HEK293 (cell line): ENCODE results near the gene NATD1.

Experiments used
- CTCF ChIA-PET: fragments of 350-600 bp; formaldehyde crosslinking; extraction: SDS; loops from one replicate; lab custom pipeline; 2021; ENCODE audit warnings: antibody characterized with exemption; lab: Yijun Ruan, JAX
- POLR2A ChIA-PET: fragments of 300-600 bp; formaldehyde crosslinking; extraction: SDS; loops from one replicate; lab custom pipeline; 2020; ENCODE audit warnings: antibody characterized with exemption, inconsistent platforms; lab: Yijun Ruan, JAX
- H3K27ac ChIP-seq: fragments of 200-500 bp; sonication (Bioruptor generic); 2 replicates; pipeline ENCODE4 v1.5.1; 2014; ENCODE audit warnings: low read depth, low read length, control low read depth, inconsistent platforms; ENCODE audit errors: extremely low read depth
- H3K36me3 ChIP-seq, 2 experiments: fragments of 200-500 bp in 1 of 2; sonication (Bioruptor generic) in 1 of 2; 1 replicate in 1 of 2; 2 replicates in 1 of 2; pipeline ENCODE4 v1.5.1; 2014 to 2017; ENCODE audit warnings: inconsistent platforms in 2 of 2, low read length in 2 of 2; ENCODE audit not compliant: control insufficient read depth in 2 of 2, insufficient read depth in 1 of 2
- H3K4me1 ChIP-seq: fragments of 200-500 bp; sonication (Bioruptor generic); 2 replicates; pipeline ENCODE4 v1.5.1; 2014; ENCODE audit warnings: mild to moderate bottlenecking, low read length, inconsistent platforms; ENCODE audit not compliant: control insufficient read depth, insufficient read depth
- H3K4me3 ChIP-seq: 2 replicates; pipeline ENCODE4 v1.5.1; 2011; ENCODE audit warnings: low read depth, mild to moderate bottlenecking, control low read depth, low read length, moderate library complexity
- H3K9me3 ChIP-seq: fragments of 200-500 bp; sonication (Bioruptor generic); 2 replicates; pipeline ENCODE4 v1.5.1; 2014; ENCODE audit warnings: low read depth, low read length, inconsistent platforms; ENCODE audit not compliant: control insufficient read depth, insufficient read depth
- MZF1 ChIP-seq: fragments of 450-650 bp; formaldehyde crosslinking; IDR thresholded peaks from 2 replicates; pipeline ENCODE4 v1.5.1; 2017; ENCODE audit warnings: missing biosample characterization, missing genetic modification characterization, borderline replicate concordance
- SCRT2 ChIP-seq: fragments of 450-650 bp; formaldehyde crosslinking; IDR thresholded peaks from 2 replicates; pipeline ENCODE4 v1.5.1; 2016; ENCODE audit warnings: missing biosample characterization, missing genetic modification characterization
- YY1 ChIP-seq: fragments of 450-650 bp; formaldehyde crosslinking; IDR thresholded peaks from 2 replicates; pipeline ENCODE4 v1.5.1; 2018; ENCODE audit warnings: missing biosample characterization, missing genetic modification characterization
- ZNF157 ChIP-seq: fragments of 450-650 bp; formaldehyde crosslinking; IDR thresholded peaks from 2 replicates; pipeline ENCODE4 v1.5.1; 2016; ENCODE audit warnings: missing biosample characterization, missing genetic modification characterization
- ZNF169 ChIP-seq: fragments of 450-650 bp; formaldehyde crosslinking; IDR thresholded peaks from 2 replicates; pipeline ENCODE4 v1.5.1; 2016; ENCODE audit warnings: missing biosample characterization, missing genetic modification characterization
- ZNF366 ChIP-seq: fragments of 450-650 bp; formaldehyde crosslinking; conservative IDR thresholded peaks from 2 replicates; pipeline ENCODE4 v1.5.1; 2016; ENCODE audit warnings: missing biosample characterization, missing genetic modification characterization
- ZNF391 ChIP-seq: fragments of 450-650 bp; formaldehyde crosslinking; IDR thresholded peaks from 2 replicates; pipeline ENCODE4 v1.5.1; 2016; ENCODE audit warnings: low read depth, missing biosample characterization, missing genetic modification characterization, borderline replicate concordance
- ZNF510 ChIP-seq: fragments of 450-650 bp; formaldehyde crosslinking; IDR thresholded peaks from 2 replicates; pipeline ENCODE4 v1.5.1; 2018; ENCODE audit warnings: mild to moderate bottlenecking, missing genetic modification characterization, missing biosample characterization; ENCODE audit not compliant: insufficient replicate concordance
- ZNF555 ChIP-seq: fragments of 450-650 bp; formaldehyde crosslinking; conservative IDR thresholded peaks from 2 replicates; pipeline ENCODE4 v1.5.1; 2017; ENCODE audit warnings: missing biosample characterization, mild to moderate bottlenecking, missing genetic modification characterization, inconsistent platforms
- ZNF585B ChIP-seq: fragments of 450-650 bp; formaldehyde crosslinking; IDR thresholded peaks from 2 replicates; pipeline ENCODE4 v1.5.1; 2016; ENCODE audit warnings: missing biosample characterization, missing genetic modification characterization
- ZNF623 ChIP-seq: fragments of 450-650 bp; formaldehyde crosslinking; IDR thresholded peaks from 2 replicates; pipeline ENCODE4 v1.5.1; 2016; ENCODE audit warnings: missing biosample characterization, missing genetic modification characterization
- ZNF76 ChIP-seq: fragments of 450-650 bp; formaldehyde crosslinking; IDR thresholded peaks from 2 replicates; pipeline ENCODE4; 2016; ENCODE audit warnings: low read depth, missing biosample characterization, missing genetic modification characterization, borderline replicate concordance
- ZSCAN23 ChIP-seq: fragments of 450-650 bp; formaldehyde crosslinking; IDR thresholded peaks from 2 replicates; pipeline ENCODE4 v1.5.1; 2016; ENCODE audit warnings: missing biosample characterization, missing genetic modification characterization
- TF ChIP-seq, protein P1 (sequence below): fragments of 450-650 bp; formaldehyde crosslinking; IDR thresholded peaks from 2 replicates; pipeline ENCODE4 v1.5.1; 2016; ENCODE audit warnings: missing biosample characterization, missing genetic modification characterization
- TF ChIP-seq, protein P2 (sequence below): fragments of 450-650 bp; formaldehyde crosslinking; IDR thresholded peaks from 2 replicates; pipeline ENCODE4 v1.5.1; 2016; ENCODE audit warnings: missing biosample characterization, missing genetic modification characterization
- TF ChIP-seq, protein P3 (sequence below): fragments of 450-650 bp; formaldehyde crosslinking; IDR thresholded peaks from 2 replicates; pipeline ENCODE4 v1.5.0; 2017; ENCODE audit warnings: missing biosample characterization, missing genetic modification characterization, borderline replicate concordance
- TF ChIP-seq, protein P4 (sequence below): fragments of 450-650 bp; formaldehyde crosslinking; IDR thresholded peaks from 2 replicates; pipeline ENCODE4 v1.5.1; 2016; ENCODE audit warnings: missing biosample characterization, missing genetic modification characterization
- TF ChIP-seq, protein P5 (sequence below): fragments of 450-650 bp; formaldehyde crosslinking; IDR thresholded peaks from 2 replicates; pipeline ENCODE4 v1.5.1; 2016; ENCODE audit warnings: missing biosample characterization, missing genetic modification characterization

The NATD1 gene

DNA sequence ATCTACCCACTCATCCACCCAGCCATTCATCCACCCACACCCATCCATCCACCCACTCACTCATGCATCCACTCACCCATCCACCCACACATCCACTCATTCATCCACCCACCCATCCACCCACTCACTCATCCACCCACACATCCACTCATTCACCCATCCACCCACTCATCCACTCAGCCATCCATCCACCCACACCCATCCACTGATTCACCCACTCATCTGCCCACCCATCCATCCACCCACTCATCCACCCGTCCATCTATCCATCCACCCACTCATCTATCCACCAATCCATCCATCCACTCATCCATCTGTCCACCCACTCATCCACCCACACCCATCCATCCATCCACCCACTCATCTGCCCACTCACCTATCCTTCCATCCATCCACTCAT, 17.3 kb downstream of the NATD1 start (continued):
- peak; percentile 41; the same call in 1 of the 2 replicates for TF ChIP-seq ZNF157

DNA sequence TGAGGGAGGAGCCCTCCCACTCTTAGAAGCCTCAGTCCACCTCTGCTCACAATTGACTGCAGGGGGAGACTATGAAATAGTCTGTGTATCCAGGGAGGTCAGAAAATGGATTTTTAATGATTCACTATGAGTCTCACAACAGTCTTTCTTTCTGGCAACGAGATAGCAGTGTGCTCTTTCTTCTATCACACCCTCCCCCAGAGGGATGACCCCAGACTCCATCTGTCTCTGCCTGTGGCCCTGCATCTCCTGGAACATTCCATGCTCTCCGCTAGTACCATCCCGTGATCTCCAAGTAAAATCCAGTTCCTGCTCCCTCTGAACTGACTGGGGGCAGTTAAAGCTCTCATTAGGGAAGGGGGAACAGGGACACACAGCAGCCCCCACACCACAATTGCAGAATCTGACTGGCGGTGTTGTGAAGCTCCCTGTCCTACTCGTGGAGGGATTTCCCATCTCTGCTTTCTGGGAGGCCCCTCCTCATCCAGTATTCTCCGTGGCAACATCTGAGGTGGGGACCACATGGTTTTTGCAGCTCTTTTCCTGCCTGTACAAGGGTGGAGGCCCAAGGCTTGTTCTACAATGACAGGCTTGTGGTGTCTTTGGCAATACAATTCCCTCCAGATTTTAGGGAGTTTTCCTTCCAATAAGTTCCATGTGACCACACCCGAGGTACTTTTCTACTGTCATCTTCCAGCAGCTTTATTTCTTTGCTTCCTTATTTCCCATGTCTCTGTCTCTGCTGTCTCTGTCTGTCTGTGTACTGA, 19.4 kb downstream of the NATD1 start:
- TF ChIP-seq MZF1 (tag by site-specific recombination), result no peak
- TF ChIP-seq SCRT2 (tag by site-specific recombination), result no peak
- TF ChIP-seq, protein P1, sequence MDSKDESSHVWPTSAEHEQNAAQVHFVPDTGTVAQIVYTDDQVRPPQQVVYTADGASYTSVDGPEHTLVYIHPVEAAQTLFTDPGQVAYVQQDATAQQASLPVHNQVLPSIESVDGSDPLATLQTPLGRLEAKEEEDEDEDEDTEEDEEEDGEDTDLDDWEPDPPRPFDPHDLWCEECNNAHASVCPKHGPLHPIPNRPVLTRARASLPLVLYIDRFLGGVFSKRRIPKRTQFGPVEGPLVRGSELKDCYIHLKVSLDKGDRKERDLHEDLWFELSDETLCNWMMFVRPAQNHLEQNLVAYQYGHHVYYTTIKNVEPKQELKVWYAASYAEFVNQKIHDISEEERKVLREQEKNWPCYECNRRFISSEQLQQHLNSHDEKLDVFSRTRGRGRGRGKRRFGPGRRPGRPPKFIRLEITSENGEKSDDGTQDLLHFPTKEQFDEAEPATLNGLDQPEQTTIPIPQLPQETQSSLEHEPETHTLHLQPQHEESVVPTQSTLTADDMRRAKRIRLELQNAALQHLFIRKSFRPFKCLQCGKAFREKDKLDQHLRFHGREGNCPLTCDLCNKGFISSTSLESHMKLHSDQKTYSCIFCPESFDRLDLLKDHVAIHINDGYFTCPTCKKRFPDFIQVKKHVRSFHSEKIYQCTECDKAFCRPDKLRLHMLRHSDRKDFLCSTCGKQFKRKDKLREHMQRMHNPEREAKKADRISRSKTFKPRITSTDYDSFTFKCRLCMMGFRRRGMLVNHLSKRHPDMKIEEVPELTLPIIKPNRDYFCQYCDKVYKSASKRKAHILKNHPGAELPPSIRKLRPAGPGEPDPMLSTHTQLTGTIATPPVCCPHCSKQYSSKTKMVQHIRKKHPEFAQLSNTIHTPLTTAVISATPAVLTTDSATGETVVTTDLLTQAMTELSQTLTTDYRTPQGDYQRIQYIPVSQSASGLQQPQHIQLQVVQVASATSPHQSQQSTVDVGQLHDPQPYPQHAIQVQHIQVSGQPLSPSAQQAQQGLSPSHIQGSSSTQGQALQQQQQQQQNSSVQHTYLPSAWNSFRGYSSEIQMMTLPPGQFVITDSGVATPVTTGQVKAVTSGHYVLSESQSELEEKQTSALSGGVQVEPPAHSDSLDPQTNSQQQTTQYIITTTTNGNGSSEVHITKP, result 0 out of 2 replicates have a peak, but pooled peaks have one; percentile 9
- TF ChIP-seq ZSCAN23 (tag by site-specific recombination), result no peak
- TF ChIP-seq ZNF366 (tag by site-specific recombination), result no peak
- no peak for TF ChIP-seq ZNF169 (tag by site-specific recombination)
- TF ChIP-seq, protein P2, sequence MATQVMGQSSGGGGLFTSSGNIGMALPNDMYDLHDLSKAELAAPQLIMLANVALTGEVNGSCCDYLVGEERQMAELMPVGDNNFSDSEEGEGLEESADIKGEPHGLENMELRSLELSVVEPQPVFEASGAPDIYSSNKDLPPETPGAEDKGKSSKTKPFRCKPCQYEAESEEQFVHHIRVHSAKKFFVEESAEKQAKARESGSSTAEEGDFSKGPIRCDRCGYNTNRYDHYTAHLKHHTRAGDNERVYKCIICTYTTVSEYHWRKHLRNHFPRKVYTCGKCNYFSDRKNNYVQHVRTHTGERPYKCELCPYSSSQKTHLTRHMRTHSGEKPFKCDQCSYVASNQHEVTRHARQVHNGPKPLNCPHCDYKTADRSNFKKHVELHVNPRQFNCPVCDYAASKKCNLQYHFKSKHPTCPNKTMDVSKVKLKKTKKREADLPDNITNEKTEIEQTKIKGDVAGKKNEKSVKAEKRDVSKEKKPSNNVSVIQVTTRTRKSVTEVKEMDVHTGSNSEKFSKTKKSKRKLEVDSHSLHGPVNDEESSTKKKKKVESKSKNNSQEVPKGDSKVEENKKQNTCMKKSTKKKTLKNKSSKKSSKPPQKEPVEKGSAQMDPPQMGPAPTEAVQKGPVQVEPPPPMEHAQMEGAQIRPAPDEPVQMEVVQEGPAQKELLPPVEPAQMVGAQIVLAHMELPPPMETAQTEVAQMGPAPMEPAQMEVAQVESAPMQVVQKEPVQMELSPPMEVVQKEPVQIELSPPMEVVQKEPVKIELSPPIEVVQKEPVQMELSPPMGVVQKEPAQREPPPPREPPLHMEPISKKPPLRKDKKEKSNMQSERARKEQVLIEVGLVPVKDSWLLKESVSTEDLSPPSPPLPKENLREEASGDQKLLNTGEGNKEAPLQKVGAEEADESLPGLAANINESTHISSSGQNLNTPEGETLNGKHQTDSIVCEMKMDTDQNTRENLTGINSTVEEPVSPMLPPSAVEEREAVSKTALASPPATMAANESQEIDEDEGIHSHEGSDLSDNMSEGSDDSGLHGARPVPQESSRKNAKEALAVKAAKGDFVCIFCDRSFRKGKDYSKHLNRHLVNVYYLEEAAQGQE (tag by site-specific recombination), result no peak
- Histone ChIP-seq H3K4me1 (no peaks in the 10 kb centered on the region), H3K9me3 (no peaks in the 10 kb centered on the region), H3K27ac (no peak overlapping the region), H3K4me3 (no peak overlapping the region), H3K36me3 (no peaks in the 10 kb centered on the region)
- ChIA-PET CTCF (interaction anchor here (0.6 to 0.7 kb wide), 2 partner anchors 16 to 317 kb away, joined by 3 read pairs; no protein-coding TSS in a partner anchor), POLR2A (interaction anchor here (0.6 kb wide), 1 partner anchor 125 kb away, joined by 8 read pairs; no protein-coding TSS in a partner anchor)

DNA sequence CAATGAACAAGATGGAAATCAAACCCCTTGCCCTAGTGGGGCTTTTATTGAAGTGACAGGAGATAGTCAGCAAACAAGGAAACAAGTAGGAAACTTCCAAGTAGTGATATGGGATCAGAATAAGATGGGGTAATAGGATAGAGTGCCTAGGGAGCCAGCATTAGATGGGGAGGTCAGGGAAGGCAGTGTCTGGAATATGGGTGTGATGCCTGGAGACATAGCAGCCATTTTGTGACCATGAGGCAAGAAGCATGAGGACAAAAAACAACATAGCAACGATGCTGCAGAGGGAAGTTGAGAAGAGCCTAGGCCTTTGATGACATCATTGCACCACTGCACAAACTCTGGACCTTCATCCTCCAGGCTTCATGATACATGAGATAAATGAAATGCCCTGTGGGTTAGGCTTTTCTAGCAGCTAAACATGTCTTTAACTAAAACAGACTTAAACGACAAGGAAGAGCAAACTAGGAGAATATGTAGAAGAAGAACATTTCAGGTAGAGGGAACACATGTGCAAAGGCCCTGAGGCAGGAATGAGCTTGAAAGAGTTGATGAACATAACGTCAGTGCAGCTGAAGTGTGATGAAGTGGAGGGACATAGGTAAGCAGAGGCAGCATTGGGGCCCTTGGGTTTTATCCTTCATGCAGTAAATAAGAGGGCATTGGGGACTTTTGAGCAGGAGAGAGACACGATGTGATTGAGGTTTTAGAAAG, 21.0 kb downstream of the NATD1 start:
- ChIA-PET CTCF (interaction anchor here (1.2 kb wide), 1 partner anchor 49 kb away, joined by 3 read pairs; no protein-coding TSS in a partner anchor), POLR2A (no interaction called here)
- no peaks in the 10 kb centered on the region for H3K4me1 ChIP-seq
- no peaks in the 10 kb centered on the region for H3K36me3 ChIP-seq
- no peak overlapping the region for H3K27ac ChIP-seq
- H3K4me3 ChIP-seq, result no peak overlapping the region
- no peaks in the 10 kb centered on the region for H3K9me3 ChIP-seq
- TF ChIP-seq, protein P3, sequence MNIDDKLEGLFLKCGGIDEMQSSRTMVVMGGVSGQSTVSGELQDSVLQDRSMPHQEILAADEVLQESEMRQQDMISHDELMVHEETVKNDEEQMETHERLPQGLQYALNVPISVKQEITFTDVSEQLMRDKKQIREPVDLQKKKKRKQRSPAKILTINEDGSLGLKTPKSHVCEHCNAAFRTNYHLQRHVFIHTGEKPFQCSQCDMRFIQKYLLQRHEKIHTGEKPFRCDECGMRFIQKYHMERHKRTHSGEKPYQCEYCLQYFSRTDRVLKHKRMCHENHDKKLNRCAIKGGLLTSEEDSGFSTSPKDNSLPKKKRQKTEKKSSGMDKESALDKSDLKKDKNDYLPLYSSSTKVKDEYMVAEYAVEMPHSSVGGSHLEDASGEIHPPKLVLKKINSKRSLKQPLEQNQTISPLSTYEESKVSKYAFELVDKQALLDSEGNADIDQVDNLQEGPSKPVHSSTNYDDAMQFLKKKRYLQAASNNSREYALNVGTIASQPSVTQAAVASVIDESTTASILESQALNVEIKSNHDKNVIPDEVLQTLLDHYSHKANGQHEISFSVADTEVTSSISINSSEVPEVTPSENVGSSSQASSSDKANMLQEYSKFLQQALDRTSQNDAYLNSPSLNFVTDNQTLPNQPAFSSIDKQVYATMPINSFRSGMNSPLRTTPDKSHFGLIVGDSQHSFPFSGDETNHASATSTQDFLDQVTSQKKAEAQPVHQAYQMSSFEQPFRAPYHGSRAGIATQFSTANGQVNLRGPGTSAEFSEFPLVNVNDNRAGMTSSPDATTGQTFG (tag by site-specific recombination), result 0 out of 2 replicates have a peak, but pooled peaks have one; percentile 27
- TF ChIP-seq, protein P4, sequence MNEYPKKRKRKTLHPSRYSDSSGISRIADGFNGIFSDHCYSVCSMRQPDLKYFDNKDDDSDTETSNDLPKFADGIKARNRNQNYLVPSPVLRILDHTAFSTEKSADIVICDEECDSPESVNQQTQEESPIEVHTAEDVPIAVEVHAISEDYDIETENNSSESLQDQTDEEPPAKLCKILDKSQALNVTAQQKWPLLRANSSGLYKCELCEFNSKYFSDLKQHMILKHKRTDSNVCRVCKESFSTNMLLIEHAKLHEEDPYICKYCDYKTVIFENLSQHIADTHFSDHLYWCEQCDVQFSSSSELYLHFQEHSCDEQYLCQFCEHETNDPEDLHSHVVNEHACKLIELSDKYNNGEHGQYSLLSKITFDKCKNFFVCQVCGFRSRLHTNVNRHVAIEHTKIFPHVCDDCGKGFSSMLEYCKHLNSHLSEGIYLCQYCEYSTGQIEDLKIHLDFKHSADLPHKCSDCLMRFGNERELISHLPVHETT (tag by site-specific recombination), result peak; percentile 75
- TF ChIP-seq ZNF391 (tag by site-specific recombination) (peak; percentile 53; the same call in 1 of the 2 replicates), ZNF555 (tag by site-specific recombination) (no peak), ZNF585B (tag by site-specific recombination) (no peak), ZNF623 (tag by site-specific recombination) (peak; percentile 93), ZNF76 (tag by site-specific recombination) (no peak), YY1 (tag by site-specific recombination) (no peak), ZNF510 (tag by site-specific recombination) (no peak)
- TF ChIP-seq, protein P5, sequence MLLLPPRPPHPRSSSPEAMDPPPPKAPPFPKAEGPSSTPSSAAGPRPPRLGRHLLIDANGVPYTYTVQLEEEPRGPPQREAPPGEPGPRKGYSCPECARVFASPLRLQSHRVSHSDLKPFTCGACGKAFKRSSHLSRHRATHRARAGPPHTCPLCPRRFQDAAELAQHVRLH (tag by site-specific recombination), result peak; percentile 95
